Measurements from ENCODE around the gene XPOT.
"Not testable (repeated sequence)": the region's sequence is repeated elsewhere in the genome, so short reads cannot be mapped to it uniquely, and the experiment has no call there.

The XPOT gene

GRCh38 chr12:64403707-64404469 is at the start of gene XPOT:
Gene XPOT (plus strand): TSS chr12:64404392. CDS start chr12:64410036, 5,644 bp downstream.
- DNase-seq = peak; percentile 83 to 84

GRCh38 chr12:64356209-64356608 is 48.0 kb upstream of the XPOT start:
- not testable (repeated sequence) for DNase-seq

- not testable (repeated sequence) for DNase-seq
These were observed 43.0 kb upstream of the XPOT start for GRCh38 chr12:64361173-64361572.

- no peak for DNase-seq
These were observed 41.4 kb upstream of the XPOT start for GRCh38 chr12:64362721-64363305.

GRCh38 chr12:64383675-64384074 is 20.5 kb upstream of the XPOT start:
- no peak for DNase-seq

- no peak for DNase-seq
These were observed 19.2 kb upstream of the XPOT start for GRCh38 chr12:64385019-64385418.

- no peak for DNase-seq
These were observed 18.7 kb upstream of the XPOT start for GRCh38 chr12:64385468-64385867.

- no peak for DNase-seq
These were observed 16.9 kb upstream of the XPOT start for GRCh38 chr12:64387197-64387816.

- no peak for DNase-seq
These were observed 15.0 kb upstream of the XPOT start for GRCh38 chr12:64389154-64389553.

- DNase-seq = no peak
These were observed 13.8 kb upstream of the XPOT start, which contains the start of gene C12orf56 for GRCh38 chr12:64390275-64390851. Gene C12orf56 (minus strand): TSS chr12:64390758. CDS start chr12:64390565, 193 bp downstream.

- no peak for DNase-seq
These were observed 12.0 kb upstream of the XPOT start for GRCh38 chr12:64392221-64392620.

- DNase-seq = no peak
These were observed 8.5 kb upstream of the XPOT start for GRCh38 chr12:64395739-64396138.

GRCh38 chr12:64400041-64400440 is 4.2 kb upstream of the XPOT start:
- no peak for DNase-seq

GRCh38 chr12:64402181-64402580 is 2.0 kb upstream of the XPOT start:
- no peak for DNase-seq

GRCh38 chr12:64404470-64405256 is 471 bp downstream of the XPOT start:
- DNase-seq = peak; percentile 19 to 83

GRCh38 chr12:64407342-64408223 is 3.4 kb downstream of the XPOT start:
- DNase-seq = no peak

- no peak for DNase-seq
These were observed 7.2 kb downstream of the XPOT start for GRCh38 chr12:64411427-64411826.

- DNase-seq = no peak
These were observed 8.3 kb downstream of the XPOT start for GRCh38 chr12:64412459-64412858.

GRCh38 chr12:64413884-64414283 is 9.7 kb downstream of the XPOT start:
- no peak for DNase-seq

- no peak for DNase-seq
These were observed 14.0 kb downstream of the XPOT start for GRCh38 chr12:64418209-64418608.

- DNase-seq = no peak
These were observed 15.5 kb downstream of the XPOT start for GRCh38 chr12:64419696-64420095.

- DNase-seq = no peak
These were observed 23.8 kb downstream of the XPOT start for GRCh38 chr12:64427988-64428387.
